GM19395 (cell line): Measurements from ENCODE around the gene HCN1.
"Not testable (repeated sequence)": the region's sequence is repeated elsewhere in the genome, so short reads cannot be mapped to it uniquely, and the experiment has no call there.

Experiments used
- ATAC-seq: cut with Tn5 transposase; IDR thresholded peaks from one replicate; pipeline ENCODE4 v1.9.1; 2021; ENCODE audit warnings: mild to moderate bottlenecking, moderate library complexity; ENCODE audit not compliant: unreplicated experiment

HCN1 gene

DNA sequence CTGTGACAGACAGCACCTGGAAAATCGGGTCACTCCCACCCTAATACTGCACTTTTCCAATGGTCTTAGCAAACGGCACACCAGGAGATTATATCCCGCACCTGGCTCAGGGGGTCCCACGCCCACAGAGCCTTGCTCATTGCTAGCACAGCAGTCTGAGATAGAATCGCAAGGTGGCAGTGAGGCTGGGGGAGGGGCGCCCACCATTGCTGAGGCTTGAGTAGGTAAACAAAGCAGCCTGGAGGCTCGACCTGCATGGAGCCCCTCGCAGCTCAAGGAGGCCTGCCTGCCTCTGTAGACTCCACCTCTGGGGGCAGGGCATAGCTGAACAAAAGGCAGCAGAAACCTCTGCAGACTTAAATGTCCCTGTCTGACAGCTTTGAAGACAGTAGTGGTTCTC lies 383.6 kb downstream of the HCN1 start:
- ATAC-seq, result not testable (repeated sequence)

- no peak for ATAC-seq
These were observed 400.9 kb downstream of the HCN1 start for GRCh38 chr5:45295231-45295630.

- no peak for ATAC-seq
These were observed 407.4 kb downstream of the HCN1 start for GRCh38 chr5:45288746-45289145.

DNA sequence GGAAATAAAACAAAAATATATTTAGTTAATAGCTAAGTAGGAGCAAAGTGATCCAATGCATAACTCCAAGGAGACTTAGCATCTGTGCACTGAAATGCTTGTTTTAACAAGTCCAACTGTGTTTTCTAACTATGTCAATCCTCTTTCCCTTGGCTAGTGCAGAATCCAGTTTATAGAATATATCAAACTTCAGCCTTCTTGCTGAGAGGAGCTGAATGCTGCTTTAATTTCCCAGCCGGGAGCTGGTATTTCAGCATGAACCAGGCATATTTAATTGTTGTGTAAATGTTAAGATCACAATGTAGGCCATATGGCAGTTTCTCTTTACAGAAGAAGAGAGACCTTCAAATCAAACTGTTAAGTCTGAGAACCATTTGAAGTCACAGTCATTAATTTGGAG lies 411.7 kb downstream of the HCN1 start:
- ATAC-seq, result no peak

DNA sequence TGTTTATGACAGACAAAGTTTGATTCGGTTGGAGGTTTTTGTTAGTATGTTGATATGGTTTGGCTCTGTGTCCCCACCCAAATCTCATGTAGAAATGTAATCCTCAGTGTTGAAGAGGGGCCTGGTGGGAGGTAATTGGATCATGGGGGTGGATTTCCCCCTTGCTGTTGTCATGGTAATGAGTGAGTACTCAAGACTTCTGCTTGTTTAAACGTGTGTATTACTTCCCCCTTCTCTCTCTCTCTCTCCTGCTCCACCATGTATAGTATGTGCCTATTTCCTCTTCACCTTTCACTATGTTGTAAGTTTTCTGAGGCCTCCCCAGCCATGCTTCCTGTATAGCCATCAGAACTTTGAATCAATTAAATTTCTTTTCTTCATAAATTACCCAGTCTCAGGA lies 415.1 kb downstream of the HCN1 start:
- no peak for ATAC-seq

DNA sequence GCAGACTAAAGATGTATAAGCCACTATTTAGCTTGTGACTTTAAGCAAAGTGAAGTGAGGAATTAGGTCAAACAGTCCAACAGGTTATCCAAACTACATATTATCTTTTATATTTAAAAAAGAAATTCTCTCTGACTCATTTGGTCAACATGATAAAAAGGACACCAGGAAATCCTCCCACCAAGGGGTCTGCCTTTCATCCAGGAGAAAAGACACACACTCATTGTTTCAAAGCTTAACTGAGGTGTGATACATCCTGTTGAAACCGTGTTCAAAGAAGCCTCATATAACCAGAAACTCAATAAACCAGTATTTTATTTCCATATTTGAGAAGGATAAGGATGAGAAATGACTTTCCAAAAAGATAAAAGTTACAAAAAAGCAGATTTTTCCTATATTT lies 417.1 kb downstream of the HCN1 start:
- ATAC-seq, result no peak

DNA sequence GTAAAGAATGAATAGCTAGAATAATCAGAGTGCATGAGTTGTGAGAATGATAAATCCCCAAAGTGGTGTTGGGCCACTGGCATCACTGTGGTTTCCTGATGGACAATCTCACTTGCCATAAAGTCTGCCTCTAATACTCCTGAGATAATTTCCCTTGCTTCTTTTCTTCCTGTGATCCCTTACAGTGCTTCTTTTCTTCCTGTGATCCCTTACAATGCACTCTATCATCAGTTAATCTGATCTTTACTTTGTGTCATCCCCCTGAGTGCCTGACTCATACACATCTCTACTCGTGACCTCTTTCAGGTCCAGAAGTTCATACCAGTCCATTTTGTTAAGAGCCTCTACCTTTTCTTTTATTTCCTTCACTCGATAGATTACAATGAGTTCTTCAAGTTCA lies 418.3 kb downstream of the HCN1 start:
- no peak for ATAC-seq

- no peak for ATAC-seq
These were observed 421.9 kb downstream of the HCN1 start for GRCh38 chr5:45274241-45274640.

DNA sequence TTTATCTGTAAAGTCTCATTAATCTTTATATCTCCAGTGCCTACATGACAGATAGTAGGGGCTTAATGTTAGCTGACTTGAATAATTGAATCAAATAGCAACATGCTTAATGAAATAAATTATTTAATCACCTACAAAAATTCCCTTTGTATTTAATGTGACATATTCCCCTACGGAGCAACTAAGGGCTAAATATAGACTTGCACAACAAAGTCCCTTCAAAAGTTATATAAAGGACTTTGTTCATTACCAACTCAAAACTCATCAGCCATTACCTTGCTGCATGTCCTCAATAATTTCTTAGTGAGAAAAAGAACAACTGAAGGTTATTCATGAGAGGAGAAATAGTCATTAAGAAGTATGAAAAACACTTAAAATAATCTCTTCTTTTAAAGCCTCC lies 424.6 kb downstream of the HCN1 start:
- ATAC-seq, result no peak

DNA sequence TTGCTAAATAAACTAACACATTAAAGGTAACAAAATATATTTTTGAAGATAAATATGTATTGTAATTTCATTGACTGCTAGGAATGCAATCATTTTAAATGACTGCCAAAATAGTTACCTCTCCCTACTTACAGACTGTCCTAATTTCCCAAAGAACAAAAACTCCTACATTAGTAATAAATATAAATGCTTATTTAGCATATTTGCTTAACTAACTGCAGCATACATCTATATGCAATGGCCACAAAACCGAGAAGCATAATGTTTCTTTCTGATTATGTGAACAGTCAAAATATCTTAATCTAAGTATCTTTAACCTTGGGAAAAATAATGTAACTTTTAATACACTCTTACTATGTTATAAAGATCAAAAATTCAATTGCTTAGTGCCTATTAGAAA lies 431.7 kb downstream of the HCN1 start:
- ATAC-seq, result no peak

DNA sequence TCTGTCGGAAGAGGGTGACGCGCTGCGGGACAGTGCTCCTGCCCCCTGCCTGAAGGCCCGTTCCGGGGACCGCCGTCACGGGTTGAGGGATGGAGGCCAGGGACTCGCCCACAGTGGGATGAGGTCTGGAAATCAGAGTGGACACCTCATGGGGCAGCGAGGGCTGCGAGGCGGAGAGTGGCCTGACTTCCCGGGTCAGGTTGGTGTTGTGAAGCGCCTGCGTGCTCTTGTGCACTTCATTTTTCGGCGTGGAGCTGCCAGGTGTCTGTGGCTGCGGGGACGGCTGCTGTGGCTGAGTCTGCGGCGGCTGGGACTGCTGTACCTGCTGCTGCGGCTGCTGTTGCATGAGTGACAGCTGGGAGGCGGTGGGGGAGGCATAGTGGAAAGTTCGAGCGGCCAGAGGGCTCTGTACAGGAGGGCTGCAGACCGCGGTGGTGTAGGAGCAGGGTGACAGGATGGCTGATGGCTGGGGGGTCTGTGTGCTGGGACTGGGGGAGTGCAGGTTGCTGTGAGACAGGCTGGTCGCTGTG lies 434.1 kb downstream of the HCN1 start:
- no peak for ATAC-seq

DNA sequence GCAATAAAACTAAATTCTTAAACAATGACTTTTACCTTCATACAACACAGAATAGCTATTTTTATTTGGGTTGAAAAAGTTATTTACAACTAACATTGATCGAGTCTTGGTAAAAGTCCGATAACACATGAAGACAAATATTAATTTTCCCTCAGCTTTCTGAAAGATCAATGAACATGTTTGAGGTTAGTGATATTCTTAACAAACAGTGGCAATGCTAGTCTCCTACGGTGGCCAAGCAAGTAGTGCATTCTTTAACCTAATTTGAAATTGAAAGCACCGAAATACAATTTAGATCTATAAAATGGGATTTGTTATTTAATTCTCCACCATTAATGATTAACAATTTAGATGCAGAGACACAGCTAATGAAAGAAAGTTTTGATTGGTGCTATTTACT lies 435.1 kb downstream of the HCN1 start:
- ATAC-seq, result no peak

DNA sequence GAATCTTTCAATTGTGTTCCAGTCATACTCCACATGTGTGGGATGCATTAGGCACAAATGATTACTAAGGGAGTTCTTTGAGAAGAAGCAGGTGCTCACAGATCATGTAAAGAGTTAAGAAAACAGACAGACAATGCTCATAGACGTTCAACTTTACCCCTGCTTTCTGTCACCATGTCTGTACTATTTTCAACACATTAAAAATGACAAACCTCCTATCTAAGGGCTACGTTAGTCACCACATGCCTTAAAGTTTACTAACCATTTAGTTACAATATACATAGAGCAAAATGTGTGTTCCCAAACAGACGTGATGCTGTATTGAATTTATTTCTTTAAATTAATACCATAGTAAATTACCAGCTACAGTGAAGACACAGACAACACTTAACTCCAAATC lies 435.9 kb downstream of the HCN1 start:
- ATAC-seq, result no peak

DNA sequence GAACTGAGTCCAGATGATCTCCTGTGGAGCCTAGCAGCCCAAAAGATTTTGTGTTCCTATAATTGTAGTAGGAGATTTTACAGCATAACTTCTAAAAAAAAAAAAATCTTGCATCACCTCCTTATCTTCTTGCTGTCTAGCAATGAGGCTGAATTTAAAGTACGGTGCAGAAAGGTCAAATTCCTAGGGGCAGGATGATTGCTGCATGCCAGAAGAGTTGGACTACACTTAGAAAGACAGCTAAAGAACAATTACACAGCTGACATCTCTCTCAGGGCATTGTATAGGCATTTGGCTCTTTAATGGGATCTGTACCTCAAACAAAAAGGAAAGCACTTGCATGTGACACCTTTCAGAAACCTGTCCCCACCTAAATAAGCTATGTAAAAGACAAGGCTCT lies 443.2 kb downstream of the HCN1 start:
- no peak for ATAC-seq

DNA sequence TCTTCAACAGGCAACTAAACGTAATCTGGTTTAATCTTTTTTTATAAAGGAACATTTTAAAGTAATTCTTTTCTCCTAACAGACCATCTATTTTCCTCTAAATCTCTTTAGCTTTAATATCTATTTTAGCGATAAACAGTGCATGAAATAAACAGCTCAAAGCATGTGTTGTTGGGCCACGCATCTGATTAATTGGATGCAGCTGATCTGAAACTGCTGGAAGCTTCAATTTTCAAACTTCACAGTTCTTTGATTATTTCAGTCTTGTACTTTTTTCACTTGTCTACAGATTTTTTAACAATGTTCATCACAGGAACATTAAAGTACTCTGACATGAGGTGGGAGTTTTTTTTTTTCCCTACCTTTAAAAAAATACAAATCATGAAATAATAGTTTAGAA lies 443.6 kb downstream of the HCN1 start:
- ATAC-seq, result no peak

DNA sequence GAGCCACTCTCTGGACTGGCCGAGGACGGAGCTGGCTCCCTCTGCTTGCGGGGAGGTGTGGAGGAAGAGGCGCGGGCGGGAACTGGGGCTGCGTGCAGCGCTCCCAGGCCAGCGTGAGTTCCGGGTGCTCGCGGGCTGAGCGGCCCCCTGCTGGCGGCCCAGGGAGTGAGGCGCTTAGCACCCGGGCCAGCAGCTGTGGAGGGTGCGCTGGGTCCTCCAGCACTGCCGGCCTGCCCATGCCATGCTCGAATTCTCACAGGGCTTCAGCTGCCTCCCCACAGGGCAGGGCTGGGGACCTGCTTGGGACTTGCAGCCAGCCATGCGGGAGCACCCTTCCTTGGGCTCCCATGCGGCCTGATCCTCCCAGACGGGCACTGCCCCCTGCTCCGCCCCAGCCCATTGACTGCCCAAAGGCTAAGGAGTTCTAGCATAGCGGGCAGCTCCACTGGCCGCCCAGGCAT lies 470.6 kb downstream of the HCN1 start:
- ATAC-seq, result no peak

- ATAC-seq, result no peak
These were observed 490.7 kb downstream of the HCN1 start for GRCh38 chr5:45205403-45205961.
